GM12865 (cell line): ENCODE data around the gene ADAMTS12.

Source experiments
- DNase-seq: peaks from one replicate; pipeline ENCODE4 v3.0.0; 2010; ENCODE audit warnings: low read depth
- H3K4me3 ChIP-seq: 2 replicates; pipeline ENCODE4 v1.5.1; 2011; ENCODE audit warnings: mild to moderate bottlenecking, low read depth, low read length, control low read depth
- TF ChIP-seq, protein P1 (sequence below): IDR thresholded peaks from 2 replicates; pipeline ENCODE4 v1.5.1; 2011; ENCODE audit warnings: low read length, control low read depth, low read depth, inconsistent platforms; ENCODE audit not compliant: insufficient read depth; ENCODE audit errors: missing control alignments

ADAMTS12 gene

DNA sequence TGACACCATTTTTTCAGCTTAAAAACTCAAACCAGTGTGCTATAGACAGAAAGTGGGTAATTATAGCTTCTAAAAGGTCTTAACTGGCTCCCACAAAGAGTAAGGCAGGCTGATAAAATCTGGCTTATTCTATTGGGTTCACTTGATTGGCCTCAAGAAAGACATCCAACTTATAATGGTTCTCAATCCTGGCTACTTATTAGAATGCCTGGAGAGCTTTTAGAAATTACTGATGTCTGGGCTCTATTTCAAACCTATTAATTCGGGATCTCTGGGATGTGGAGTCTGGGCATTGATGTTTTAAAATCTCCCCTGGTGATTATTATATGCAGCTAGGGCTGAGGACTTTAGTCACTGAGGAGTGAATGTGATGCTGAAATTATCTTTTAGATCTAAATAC is 263.0 kb downstream of the ADAMTS12 start:
- H3K4me3 ChIP-seq, result no peak overlapping the region
- no peak for DNase-seq
- TF ChIP-seq, protein P1, sequence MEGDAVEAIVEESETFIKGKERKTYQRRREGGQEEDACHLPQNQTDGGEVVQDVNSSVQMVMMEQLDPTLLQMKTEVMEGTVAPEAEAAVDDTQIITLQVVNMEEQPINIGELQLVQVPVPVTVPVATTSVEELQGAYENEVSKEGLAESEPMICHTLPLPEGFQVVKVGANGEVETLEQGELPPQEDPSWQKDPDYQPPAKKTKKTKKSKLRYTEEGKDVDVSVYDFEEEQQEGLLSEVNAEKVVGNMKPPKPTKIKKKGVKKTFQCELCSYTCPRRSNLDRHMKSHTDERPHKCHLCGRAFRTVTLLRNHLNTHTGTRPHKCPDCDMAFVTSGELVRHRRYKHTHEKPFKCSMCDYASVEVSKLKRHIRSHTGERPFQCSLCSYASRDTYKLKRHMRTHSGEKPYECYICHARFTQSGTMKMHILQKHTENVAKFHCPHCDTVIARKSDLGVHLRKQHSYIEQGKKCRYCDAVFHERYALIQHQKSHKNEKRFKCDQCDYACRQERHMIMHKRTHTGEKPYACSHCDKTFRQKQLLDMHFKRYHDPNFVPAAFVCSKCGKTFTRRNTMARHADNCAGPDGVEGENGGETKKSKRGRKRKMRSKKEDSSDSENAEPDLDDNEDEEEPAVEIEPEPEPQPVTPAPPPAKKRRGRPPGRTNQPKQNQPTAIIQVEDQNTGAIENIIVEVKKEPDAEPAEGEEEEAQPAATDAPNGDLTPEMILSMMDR, result no peak

- no peak for DNase-seq
- H3K4me3 ChIP-seq, result no peak overlapping the region
- TF ChIP-seq, protein P1, result no peak
Observed at GRCh38 chr5:33621514-33621913, 270.3 kb downstream of the ADAMTS12 start.

- no peak for DNase-seq
- TF ChIP-seq, protein P1, result no peak
- no peak overlapping the region for H3K4me3 ChIP-seq
Observed at GRCh38 chr5:33614039-33614438, 277.8 kb downstream of the ADAMTS12 start.

DNA sequence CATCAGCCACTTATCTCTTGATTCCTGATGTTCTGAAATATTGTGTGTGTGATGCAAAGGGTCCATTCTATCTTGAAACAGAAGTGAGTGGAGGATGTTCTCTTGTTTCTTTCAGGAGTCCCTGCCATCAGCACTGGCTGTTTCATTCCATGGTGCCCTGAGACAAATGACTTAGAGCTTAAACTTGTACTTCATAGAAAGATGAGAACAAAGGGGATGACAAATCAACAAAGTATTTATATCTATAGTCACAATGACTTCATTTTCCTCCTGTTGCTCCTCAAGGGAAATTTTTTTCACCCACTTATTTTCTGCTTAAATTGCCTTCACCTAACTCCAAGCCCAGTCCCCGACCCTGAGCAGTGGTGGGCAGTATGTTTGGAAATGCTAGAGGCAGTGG is 279.4 kb downstream of the ADAMTS12 start:
- H3K4me3 ChIP-seq, result no peak overlapping the region
- TF ChIP-seq, protein P1, result no peak
- no peak for DNase-seq

DNA sequence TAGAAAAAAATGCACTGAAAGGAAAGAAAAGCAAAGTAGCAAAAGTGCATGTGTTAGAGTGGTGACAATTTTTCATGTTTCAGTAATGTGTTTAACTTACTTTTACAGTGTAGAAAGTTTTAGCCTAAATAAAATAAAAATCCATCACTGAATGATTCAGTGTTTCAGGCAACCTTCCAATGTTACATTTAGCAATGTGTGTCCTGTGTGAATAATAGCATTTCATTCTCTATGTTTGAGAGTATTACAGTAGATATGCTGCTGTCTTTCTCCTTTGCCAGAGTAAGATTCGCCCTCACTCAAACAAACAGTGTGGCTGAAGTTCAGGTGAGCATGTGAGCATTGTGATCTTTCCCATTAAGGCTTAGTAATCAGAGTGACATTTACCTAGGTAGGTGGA is 279.9 kb downstream of the ADAMTS12 start:
- H3K4me3 ChIP-seq, result no peak overlapping the region
- DNase-seq, result no peak

GRCh38 chr5:33608344-33609041 is 283.3 kb downstream of the ADAMTS12 start:
- no peak overlapping the region for H3K4me3 ChIP-seq
- TF ChIP-seq, protein P1, result no peak
- no peak for DNase-seq

More for the DNA sequence above, 279.9 kb downstream of the ADAMTS12 start:
- TF ChIP-seq, protein P1, result no peak

- TF ChIP-seq, protein P1, result no peak
- no peak overlapping the region for H3K4me3 ChIP-seq
- DNase-seq, result no peak
Observed at GRCh38 chr5:33604503-33604902, 287.3 kb downstream of the ADAMTS12 start.
